ENCODE measurements around the gene OR8D2. TPM values are rescaled to one million over a fixed set of nuclear protein-coding genes. Genes with fewer than 3 reads are reported as not detected.

Gene OR8D2
- polyA plus RNA-seq, 1 donor from 2014 or later = not detected

- Histone ChIP-seq H3K36me3 (ENCODE audit: insufficient read depth, low read length) (no peaks in the 10 kb centered on the region), H3K79me2 (replicated peaks; ENCODE audit: insufficient read depth, low read length) (no peaks in the 10 kb centered on the region), H3K27ac (ENCODE audit: low read length) (no peak overlapping the region), H3K4me3 (ENCODE audit: low read length) (no peak overlapping the region), H3K9ac (ENCODE audit: low read length) (no peak overlapping the region), H4K20me1 (ENCODE audit: insufficient read depth) (no peaks in the 10 kb centered on the region), H3K9me3 (ENCODE audit: low read length) (no peaks in the 10 kb centered on the region), H3K27me3 (ENCODE audit: insufficient read depth, low read depth, low read length) (no peaks in the 10 kb centered on the region), H3K4me2 (ENCODE audit: low read length) (no peak overlapping the region), H2AFZ (ENCODE audit: low read depth, low read length) (no peak overlapping the region), H3K9me2 (ENCODE audit: insufficient read depth, low read length) (no peaks in the 10 kb centered on the region), H3F3A (ENCODE audit: insufficient read depth, low read length, poor library complexity, severe bottlenecking) (no peaks in the 10 kb centered on the region)
- no peak for TF ChIP-seq SMC3 (conservative IDR thresholded peaks at IDR 0.05; ENCODE audit: poor library complexity)
- no peak for TF ChIP-seq TAF1 (IDR thresholded peaks at IDR 0.05; ENCODE audit: low read depth)
- TF ChIP-seq POLR2AphosphoS5 (IDR thresholded peaks at IDR 0.05) = no peak
- TF ChIP-seq, protein P1, sequence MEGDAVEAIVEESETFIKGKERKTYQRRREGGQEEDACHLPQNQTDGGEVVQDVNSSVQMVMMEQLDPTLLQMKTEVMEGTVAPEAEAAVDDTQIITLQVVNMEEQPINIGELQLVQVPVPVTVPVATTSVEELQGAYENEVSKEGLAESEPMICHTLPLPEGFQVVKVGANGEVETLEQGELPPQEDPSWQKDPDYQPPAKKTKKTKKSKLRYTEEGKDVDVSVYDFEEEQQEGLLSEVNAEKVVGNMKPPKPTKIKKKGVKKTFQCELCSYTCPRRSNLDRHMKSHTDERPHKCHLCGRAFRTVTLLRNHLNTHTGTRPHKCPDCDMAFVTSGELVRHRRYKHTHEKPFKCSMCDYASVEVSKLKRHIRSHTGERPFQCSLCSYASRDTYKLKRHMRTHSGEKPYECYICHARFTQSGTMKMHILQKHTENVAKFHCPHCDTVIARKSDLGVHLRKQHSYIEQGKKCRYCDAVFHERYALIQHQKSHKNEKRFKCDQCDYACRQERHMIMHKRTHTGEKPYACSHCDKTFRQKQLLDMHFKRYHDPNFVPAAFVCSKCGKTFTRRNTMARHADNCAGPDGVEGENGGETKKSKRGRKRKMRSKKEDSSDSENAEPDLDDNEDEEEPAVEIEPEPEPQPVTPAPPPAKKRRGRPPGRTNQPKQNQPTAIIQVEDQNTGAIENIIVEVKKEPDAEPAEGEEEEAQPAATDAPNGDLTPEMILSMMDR (IDR thresholded peaks at IDR 0.05; ENCODE audit: poor library complexity, severe bottlenecking) = no peak
- no peak for TF ChIP-seq MXI1 (conservative IDR thresholded peaks at IDR 0.05; ENCODE audit: poor library complexity, severe bottlenecking)
- no peak for TF ChIP-seq EP300 (conservative IDR thresholded peaks at IDR 0.05; ENCODE audit: poor library complexity, severe bottlenecking)
- no peak for TF ChIP-seq RAD21 (conservative IDR thresholded peaks at IDR 0.05)
- no peak for TF ChIP-seq EZH2 (IDR thresholded peaks at IDR 0.05; ENCODE audit: borderline replicate concordance, insufficient read depth, low read length, poor library complexity, severe bottlenecking)
- TF ChIP-seq, protein P2, sequence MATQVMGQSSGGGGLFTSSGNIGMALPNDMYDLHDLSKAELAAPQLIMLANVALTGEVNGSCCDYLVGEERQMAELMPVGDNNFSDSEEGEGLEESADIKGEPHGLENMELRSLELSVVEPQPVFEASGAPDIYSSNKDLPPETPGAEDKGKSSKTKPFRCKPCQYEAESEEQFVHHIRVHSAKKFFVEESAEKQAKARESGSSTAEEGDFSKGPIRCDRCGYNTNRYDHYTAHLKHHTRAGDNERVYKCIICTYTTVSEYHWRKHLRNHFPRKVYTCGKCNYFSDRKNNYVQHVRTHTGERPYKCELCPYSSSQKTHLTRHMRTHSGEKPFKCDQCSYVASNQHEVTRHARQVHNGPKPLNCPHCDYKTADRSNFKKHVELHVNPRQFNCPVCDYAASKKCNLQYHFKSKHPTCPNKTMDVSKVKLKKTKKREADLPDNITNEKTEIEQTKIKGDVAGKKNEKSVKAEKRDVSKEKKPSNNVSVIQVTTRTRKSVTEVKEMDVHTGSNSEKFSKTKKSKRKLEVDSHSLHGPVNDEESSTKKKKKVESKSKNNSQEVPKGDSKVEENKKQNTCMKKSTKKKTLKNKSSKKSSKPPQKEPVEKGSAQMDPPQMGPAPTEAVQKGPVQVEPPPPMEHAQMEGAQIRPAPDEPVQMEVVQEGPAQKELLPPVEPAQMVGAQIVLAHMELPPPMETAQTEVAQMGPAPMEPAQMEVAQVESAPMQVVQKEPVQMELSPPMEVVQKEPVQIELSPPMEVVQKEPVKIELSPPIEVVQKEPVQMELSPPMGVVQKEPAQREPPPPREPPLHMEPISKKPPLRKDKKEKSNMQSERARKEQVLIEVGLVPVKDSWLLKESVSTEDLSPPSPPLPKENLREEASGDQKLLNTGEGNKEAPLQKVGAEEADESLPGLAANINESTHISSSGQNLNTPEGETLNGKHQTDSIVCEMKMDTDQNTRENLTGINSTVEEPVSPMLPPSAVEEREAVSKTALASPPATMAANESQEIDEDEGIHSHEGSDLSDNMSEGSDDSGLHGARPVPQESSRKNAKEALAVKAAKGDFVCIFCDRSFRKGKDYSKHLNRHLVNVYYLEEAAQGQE (IDR thresholded peaks at IDR 0.05; ENCODE audit: borderline replicate concordance) = no peak
Measured at GRCh38 chr11:124315052-124315451, 4.9 kb downstream of the OR8D2 start.

GRCh38 chr11:124313849-124314248 lies 6.1 kb downstream of the OR8D2 start, which contains the start of gene OR8D1:
OR8D1 (minus strand) TSS chr11:124313949; CDS start chr11:124310766, 3,183 bp downstream.
- TF ChIP-seq RAD21 (conservative IDR thresholded peaks at IDR 0.05) (no peak), TAF1 (IDR thresholded peaks at IDR 0.05; ENCODE audit: low read depth) (no peak), SMC3 (conservative IDR thresholded peaks at IDR 0.05; ENCODE audit: poor library complexity) (no peak)
- TF ChIP-seq, protein P1 (IDR thresholded peaks at IDR 0.05; ENCODE audit: poor library complexity, severe bottlenecking) = no peak
- Histone ChIP-seq H3K27me3 (ENCODE audit: insufficient read depth, low read depth, low read length) (no peaks in the 10 kb centered on the region), H3K79me2 (replicated peaks; ENCODE audit: insufficient read depth, low read length) (no peaks in the 10 kb centered on the region), H3K36me3 (ENCODE audit: insufficient read depth, low read length) (no peaks in the 10 kb centered on the region), H3K4me2 (ENCODE audit: low read length) (no peak within 1 kb of the TSS), H3K9me3 (ENCODE audit: low read length) (no peaks in the 10 kb centered on the region), H3K27ac (ENCODE audit: low read length) (no peak within 1 kb of the TSS), H4K20me1 (ENCODE audit: insufficient read depth) (no peaks in the 10 kb centered on the region), H3K4me3 (ENCODE audit: low read length) (no peak within 1 kb of the TSS), H3K9ac (ENCODE audit: low read length) (no peak within 1 kb of the TSS), H3F3A (ENCODE audit: insufficient read depth, low read length, poor library complexity, severe bottlenecking) (no peaks in the 10 kb centered on the region), H2AFZ (ENCODE audit: low read depth, low read length) (no peak within 1 kb of the TSS), H3K9me2 (ENCODE audit: insufficient read depth, low read length) (no peaks in the 10 kb centered on the region)
